ENCODE data around the gene PRND. TPM values are rescaled to one million over a fixed set of nuclear protein-coding genes. Genes with fewer than 3 reads are reported as not detected.

The PRND gene
- total and polyA plus RNA-seq, 8 donors: 15.4 to 25.7 (median 19.5) TPM; not detected in 2

- ATAC-seq: no peak
- no peaks in the 10 kb centered on the region for H3K36me3 ChIP-seq
- intact Hi-C loops (cut with DNase I): loop anchor here in 1 of 2 donors (10.0 kb wide), 1 partner anchor 113 kb away; no protein-coding TSS in a partner anchor
Observed at GRCh38 chr20:4717816-4718570, 3.7 kb upstream of the PRND start.

DNA sequence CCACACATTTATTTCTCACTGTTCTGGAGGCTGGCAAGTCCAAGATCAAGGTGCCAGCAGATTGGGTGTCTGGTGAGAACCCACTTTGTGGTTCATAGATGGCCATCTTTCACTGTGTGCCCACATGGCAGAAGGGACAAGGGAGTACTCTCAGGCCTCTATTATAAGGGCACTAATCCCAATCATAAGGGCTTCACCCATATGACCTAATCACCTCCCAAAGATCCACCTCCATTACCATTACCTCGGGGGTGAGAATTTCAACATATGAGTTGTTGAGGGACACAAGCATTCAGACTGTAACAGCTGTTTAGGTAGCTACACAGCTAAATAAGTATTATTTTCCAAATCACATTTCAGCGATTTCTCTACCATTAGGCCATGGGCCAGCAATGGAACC lies 2.5 kb upstream of the PRND start:
- Histone ChIP-seq H3K27me3 (no peaks in the 10 kb centered on the region), H3K27ac (no peak overlapping the region), H3K36me3 (no peaks in the 10 kb centered on the region), H3K4me3 (no peak overlapping the region), H3K4me1 (peaks cover 0 to 16% of the 10 kb centered on the region in 2 donors), H3K9me3 (no peaks in the 10 kb centered on the region)
- ATAC-seq: no peak
- DNase-seq: no peak
- TF ChIP-seq, protein P1, sequence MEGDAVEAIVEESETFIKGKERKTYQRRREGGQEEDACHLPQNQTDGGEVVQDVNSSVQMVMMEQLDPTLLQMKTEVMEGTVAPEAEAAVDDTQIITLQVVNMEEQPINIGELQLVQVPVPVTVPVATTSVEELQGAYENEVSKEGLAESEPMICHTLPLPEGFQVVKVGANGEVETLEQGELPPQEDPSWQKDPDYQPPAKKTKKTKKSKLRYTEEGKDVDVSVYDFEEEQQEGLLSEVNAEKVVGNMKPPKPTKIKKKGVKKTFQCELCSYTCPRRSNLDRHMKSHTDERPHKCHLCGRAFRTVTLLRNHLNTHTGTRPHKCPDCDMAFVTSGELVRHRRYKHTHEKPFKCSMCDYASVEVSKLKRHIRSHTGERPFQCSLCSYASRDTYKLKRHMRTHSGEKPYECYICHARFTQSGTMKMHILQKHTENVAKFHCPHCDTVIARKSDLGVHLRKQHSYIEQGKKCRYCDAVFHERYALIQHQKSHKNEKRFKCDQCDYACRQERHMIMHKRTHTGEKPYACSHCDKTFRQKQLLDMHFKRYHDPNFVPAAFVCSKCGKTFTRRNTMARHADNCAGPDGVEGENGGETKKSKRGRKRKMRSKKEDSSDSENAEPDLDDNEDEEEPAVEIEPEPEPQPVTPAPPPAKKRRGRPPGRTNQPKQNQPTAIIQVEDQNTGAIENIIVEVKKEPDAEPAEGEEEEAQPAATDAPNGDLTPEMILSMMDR (IDR thresholded peaks at IDR 0.05): no peak
- intact Hi-C loops (cut with DNase I): loop anchor here in 1 of 2 donors (10.0 kb wide), 1 partner anchor 114 kb away; no protein-coding TSS in a partner anchor

More at GRCh38 chr20:4717816-4718570, 3.7 kb upstream of the PRND start:
- Histone ChIP-seq H3K9me3 (no peaks in the 10 kb centered on the region), H3K27me3 (no peaks in the 10 kb centered on the region), H3K27ac (no peak overlapping the region), H3K4me1 (peaks cover 0 to 16% of the 10 kb centered on the region in 2 donors), H3K4me3 (no peak overlapping the region)
- no peak for DNase-seq
- TF ChIP-seq, protein P1 (IDR thresholded peaks at IDR 0.05): no peak

DNA sequence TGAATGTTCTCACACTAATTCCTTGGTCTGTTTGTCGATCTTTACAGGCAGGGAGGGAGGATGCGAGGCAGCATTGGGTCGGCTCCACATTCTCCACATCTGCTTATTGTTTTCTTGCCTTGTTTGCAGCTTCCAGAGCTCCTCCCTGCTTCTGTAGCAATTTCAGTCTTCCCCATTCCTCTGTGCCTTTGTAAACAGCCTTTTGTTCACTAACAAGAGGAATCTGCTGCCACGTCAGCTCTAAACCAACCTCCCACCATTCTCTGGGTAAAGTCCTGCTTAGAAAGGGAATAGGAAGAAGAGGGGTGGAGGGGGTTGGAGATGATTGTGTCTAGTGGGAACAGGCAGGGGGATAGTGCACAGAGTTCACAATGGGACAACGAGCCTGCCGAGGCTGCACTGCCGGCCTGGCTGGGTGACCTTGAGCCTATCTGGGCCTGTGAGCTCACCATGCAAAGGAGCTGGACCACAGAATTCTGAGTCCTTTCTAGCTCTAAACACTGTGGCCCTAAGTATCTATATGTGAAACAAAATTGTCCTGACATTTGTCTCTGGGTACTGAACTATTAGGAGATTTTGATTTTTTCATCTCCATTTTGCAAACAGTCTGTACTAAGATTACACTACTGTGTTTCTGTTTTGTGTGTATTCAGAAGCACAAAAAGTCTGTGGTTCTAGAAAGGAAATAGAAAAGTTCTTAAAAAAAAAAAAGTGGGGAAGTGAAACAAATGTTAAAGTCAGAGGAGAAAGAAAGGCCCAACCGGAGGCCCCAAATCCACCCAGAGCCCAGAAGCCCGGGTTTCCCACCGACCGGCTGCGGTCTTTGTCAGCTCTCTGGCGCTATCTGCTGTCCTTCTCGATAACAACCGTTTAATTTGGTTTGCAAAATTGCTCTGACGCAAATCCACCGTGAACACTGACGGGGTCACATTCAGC lies 1.4 kb upstream of the PRND start:
- DNase-seq (peak; percentile 60 to 87 (median 77)), ATAC-seq (peak; percentile 96)
- intact Hi-C loops (cut with DNase I): loop anchor here in 1 of 2 donors (2.0 kb wide), 1 partner anchor 112 kb away; no protein-coding TSS in a partner anchor
- TF ChIP-seq, protein P1 (IDR thresholded peaks at IDR 0.05): peak; percentile 55 to 62
- no peaks in the 10 kb centered on the region for H3K9me3 ChIP-seq
- peak overlapping the region; percentile 60 to 72 for H3K27ac ChIP-seq
- no peaks in the 10 kb centered on the region for H3K36me3 ChIP-seq
- no peaks in the 10 kb centered on the region for H3K27me3 ChIP-seq
- peaks cover 0 to 16% of the 10 kb centered on the region in 2 donors for H3K4me1 ChIP-seq
- H3K4me3 ChIP-seq: no peak overlapping the region

DNA sequence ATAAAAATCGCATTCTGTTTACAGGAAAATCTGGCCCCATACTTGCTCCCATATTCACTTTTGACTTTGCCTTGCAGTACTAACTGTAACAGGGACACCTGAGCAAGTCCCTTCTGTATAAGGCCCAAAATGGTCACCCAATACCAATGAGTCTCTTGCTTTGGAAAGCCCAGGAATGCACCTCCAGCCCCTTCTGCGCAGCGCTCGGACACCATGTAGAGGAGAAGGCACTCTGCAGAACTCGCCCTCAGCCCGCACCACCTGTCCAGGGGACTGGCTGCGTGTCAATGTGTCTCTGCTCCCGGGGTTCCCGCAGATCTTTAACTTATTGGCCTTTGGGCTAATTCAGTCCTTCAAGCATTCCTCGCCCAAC lies 746 bp upstream of the PRND start:
- intact Hi-C loops (cut with DNase I): loop anchor here in 1 of 2 donors (2.0 kb wide), 1 partner anchor 112 kb away; no protein-coding TSS in a partner anchor
- peaks cover 0 to 16% of the 10 kb centered on the region in 2 donors for H3K4me1 ChIP-seq
- H3K27ac ChIP-seq: no peak overlapping the region
- H3K36me3 ChIP-seq: no peaks in the 10 kb centered on the region
- ATAC-seq: peak; percentile 16
- H3K9me3 ChIP-seq: no peaks in the 10 kb centered on the region
- no peaks in the 10 kb centered on the region for H3K27me3 ChIP-seq
- TF ChIP-seq, protein P1 (IDR thresholded peaks at IDR 0.05): no peak
- H3K4me3 ChIP-seq: no peak overlapping the region
- DNase-seq: no peak
